Vagina (tissue), 2 donors: ENCODE results near the gene ANO10. TPM values are rescaled to one million over a fixed set of nuclear protein-coding genes. Genes with fewer than 3 reads are reported as not detected.

ENCODE experiments used
- DNase-seq, 2 donors: peaks; one replicate each; pipeline ENCODE4 v3.0.0-alpha.2; 2017; ENCODE audit errors: extremely low spot score in 2 of 2
- H3K27ac ChIP-seq: fragments of 200-600 bp; sonication (generic); one replicate; pipeline ENCODE4 v1.5.1; 2019
- H3K27me3 ChIP-seq: fragments of 200-600 bp; sonication (generic); one replicate; pipeline ENCODE4 v1.5.1; 2019
- H3K36me3 ChIP-seq, 2 donors: fragments of 200-600 bp; sonication (generic); one replicate each; pipeline ENCODE4 v1.5.1; 2017 to 2019
- H3K4me1 ChIP-seq: fragments of 200-600 bp; sonication (generic); one replicate; pipeline ENCODE4 v1.5.1; 2019
- H3K4me3 ChIP-seq, 2 donors: fragments of 200-600 bp; sonication (generic); 1 replicate in 1 of 2; 2 replicates in 1 of 2; pipeline ENCODE4 v1.5.1; 2016 to 2019
- H3K9me3 ChIP-seq: fragments of 200-600 bp; sonication (generic); one replicate; pipeline ENCODE4 v1.5.1; 2019
- POLR2A ChIP-seq, 2 donors: fragments of 450-650 bp; IDR thresholded peaks; one replicate each; pipeline ENCODE4 v1.6.1; 2017; ENCODE audit warnings: antibody characterized with exemption in 2 of 2, mild to moderate bottlenecking in 2 of 2, moderate library complexity in 2 of 2
- POLR2AphosphoS5 ChIP-seq, 2 donors: sonication (generic); formaldehyde crosslinking; IDR thresholded peaks; one replicate each; pipeline ENCODE4 v1.9.0; 2017; ENCODE audit warnings: antibody characterized with exemption in 2 of 2, mild to moderate bottlenecking in 2 of 2, low read depth in 1 of 2; ENCODE audit not compliant: insufficient read depth in 1 of 2
- intact Hi-C: fragments of 100-400 bp; cut with DNase I; formaldehyde crosslinking; loops from one replicate; pipeline ENCODE4 v1.15.1; 2023
- total RNA-seq: library from RNA; depleted of rRNA; stranded (reverse); fragments of >200 nt; gene quantifications from one replicate; pipeline ENCODE4 v1.2.3, GENCODE V29; 2016
- TF ChIP-seq, protein P1 (sequence below), 3 experiments: fragments of 450-650 bp in 2 of 3; fragments of 200-600 bp in 1 of 3; sonication (generic) in 1 of 3; IDR thresholded peaks; one replicate each; pipeline ENCODE4 v1.5.1; 2017 to 2019; ENCODE audit warnings: antibody characterized with exemption in 3 of 3, mild to moderate bottlenecking in 2 of 3, moderate library complexity in 2 of 3

Gene ANO10
- total RNA-seq, 1 donor from 2014 or later: 29.0 TPM

DNA sequence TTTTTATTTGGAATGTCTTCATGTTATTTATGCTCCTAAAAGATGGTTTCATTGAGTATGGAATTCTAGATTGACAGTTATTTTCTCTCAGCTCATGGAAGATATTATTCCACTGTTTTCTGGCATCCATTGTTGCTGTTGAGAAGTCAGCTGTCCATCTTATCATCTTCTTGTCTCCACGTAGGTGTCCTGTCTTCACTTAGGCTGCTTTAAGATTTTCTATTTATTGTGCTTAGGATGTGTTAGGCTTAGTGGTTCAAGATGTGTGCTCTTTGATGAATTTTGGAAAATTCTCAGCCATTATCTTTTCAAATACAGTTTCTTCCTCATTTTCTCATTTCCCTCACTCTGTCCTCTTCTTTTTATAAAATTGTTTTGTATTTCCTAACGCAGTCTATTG, 283.5 kb downstream of the ANO10 start:
- TF ChIP-seq, protein P1, sequence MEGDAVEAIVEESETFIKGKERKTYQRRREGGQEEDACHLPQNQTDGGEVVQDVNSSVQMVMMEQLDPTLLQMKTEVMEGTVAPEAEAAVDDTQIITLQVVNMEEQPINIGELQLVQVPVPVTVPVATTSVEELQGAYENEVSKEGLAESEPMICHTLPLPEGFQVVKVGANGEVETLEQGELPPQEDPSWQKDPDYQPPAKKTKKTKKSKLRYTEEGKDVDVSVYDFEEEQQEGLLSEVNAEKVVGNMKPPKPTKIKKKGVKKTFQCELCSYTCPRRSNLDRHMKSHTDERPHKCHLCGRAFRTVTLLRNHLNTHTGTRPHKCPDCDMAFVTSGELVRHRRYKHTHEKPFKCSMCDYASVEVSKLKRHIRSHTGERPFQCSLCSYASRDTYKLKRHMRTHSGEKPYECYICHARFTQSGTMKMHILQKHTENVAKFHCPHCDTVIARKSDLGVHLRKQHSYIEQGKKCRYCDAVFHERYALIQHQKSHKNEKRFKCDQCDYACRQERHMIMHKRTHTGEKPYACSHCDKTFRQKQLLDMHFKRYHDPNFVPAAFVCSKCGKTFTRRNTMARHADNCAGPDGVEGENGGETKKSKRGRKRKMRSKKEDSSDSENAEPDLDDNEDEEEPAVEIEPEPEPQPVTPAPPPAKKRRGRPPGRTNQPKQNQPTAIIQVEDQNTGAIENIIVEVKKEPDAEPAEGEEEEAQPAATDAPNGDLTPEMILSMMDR (IDR thresholded peaks at IDR 0.05): no peak
- no peak for TF ChIP-seq POLR2AphosphoS5 (IDR thresholded peaks at IDR 0.05; ENCODE audit: insufficient read depth in 1 of 2, low read depth in 1 of 2)
- TF ChIP-seq POLR2A (IDR thresholded peaks at IDR 0.05): no peak
- H3K36me3 ChIP-seq: peaks cover 0 to 88% of the 10 kb centered on the region in 2 donors
- H3K4me3 ChIP-seq: no peak overlapping the region
- peaks cover 20% of the 10 kb centered on the region for H3K9me3 ChIP-seq
- DNase-seq: no peak
- intact Hi-C loops: no loop called here
- H3K27me3 ChIP-seq: no peaks in the 10 kb centered on the region
- H3K27ac ChIP-seq: no peak overlapping the region
- no peaks in the 10 kb centered on the region for H3K4me1 ChIP-seq

DNA sequence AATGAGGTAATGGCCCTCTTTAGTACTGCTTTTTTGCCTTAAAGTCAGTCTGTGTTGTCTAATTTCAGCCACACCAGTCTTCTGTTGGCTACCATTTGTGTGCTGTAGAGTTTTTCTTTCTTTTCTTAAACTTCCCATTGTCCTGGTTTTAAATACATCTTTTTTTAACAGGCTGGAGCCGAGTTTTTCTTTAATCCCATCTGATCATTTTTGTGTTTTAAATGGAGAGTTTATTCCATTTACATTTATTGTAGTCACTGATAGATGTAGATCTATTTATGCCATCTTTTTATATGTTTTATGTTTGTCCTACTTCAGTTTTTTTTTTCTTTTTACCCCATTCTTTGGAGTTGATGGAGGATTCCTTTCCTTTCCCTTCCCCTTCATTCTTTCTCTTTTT, 286.0 kb downstream of the ANO10 start:
- peaks cover 8% of the 10 kb centered on the region for H3K4me1 ChIP-seq
- TF ChIP-seq, protein P1 (IDR thresholded peaks at IDR 0.05): no peak
- no peak for TF ChIP-seq POLR2A (IDR thresholded peaks at IDR 0.05)
- no peak for TF ChIP-seq POLR2AphosphoS5 (IDR thresholded peaks at IDR 0.05; ENCODE audit: insufficient read depth in 1 of 2, low read depth in 1 of 2)
- H3K4me3 ChIP-seq: no peak overlapping the region
- H3K9me3 ChIP-seq: peaks cover 20% of the 10 kb centered on the region
- H3K36me3 ChIP-seq: peaks cover 0 to 67% of the 10 kb centered on the region in 2 donors
- no peaks in the 10 kb centered on the region for H3K27me3 ChIP-seq
- intact Hi-C loops: no loop called here
- no peak for DNase-seq
- H3K27ac ChIP-seq: no peak overlapping the region

DNA sequence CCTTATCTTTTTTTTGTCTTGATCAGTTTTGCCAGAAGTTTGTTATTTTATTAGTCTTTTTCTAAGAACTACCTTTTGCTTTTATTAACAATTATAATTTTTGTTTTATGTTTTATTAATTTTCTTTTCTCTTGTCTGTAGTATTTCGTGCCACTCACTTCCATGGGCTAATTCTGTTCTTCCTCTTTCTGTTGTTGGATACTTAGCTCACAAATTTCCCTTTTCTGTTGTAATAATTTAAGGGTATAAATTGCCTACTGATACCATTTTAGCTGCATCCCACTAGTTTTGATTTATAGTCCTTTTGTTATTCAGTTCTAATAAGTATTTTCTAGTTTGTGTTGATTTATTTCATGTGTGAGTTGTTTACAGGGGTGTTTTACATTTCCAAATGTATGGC, 286.8 kb downstream of the ANO10 start:
- H3K4me1 ChIP-seq: peaks cover 13% of the 10 kb centered on the region
- H3K9me3 ChIP-seq: peaks cover 20% of the 10 kb centered on the region
- H3K27me3 ChIP-seq: no peaks in the 10 kb centered on the region
- no peak for DNase-seq
- intact Hi-C loops: no loop called here
- TF ChIP-seq, protein P1 (IDR thresholded peaks at IDR 0.05): no peak
- no peak for TF ChIP-seq POLR2AphosphoS5 (IDR thresholded peaks at IDR 0.05; ENCODE audit: insufficient read depth in 1 of 2, low read depth in 1 of 2)
- TF ChIP-seq POLR2A (IDR thresholded peaks at IDR 0.05): no peak
- no peak overlapping the region for H3K4me3 ChIP-seq
- no peak overlapping the region for H3K27ac ChIP-seq
- peaks cover 0 to 59% of the 10 kb centered on the region in 2 donors for H3K36me3 ChIP-seq

DNA sequence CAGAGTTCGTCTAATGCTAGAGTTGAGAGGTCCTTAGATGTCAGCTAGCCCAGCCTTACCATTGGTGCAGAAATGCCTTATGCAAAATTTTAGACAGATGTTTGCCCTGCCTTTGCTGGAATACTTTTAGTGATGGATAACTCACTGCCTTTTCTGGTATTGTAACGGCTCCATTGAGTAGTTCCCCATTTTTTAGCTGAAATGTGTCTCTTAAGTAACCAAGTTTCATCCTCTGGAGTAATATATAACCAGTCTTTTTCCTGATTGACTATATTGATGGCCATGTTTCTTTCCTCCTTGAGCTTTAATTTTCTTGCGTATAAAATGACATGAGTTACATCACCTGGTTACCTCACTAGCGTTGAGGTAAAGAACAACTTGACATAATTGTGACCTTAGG, 290.4 kb downstream of the ANO10 start:
- intact Hi-C loops: no loop called here

DNA sequence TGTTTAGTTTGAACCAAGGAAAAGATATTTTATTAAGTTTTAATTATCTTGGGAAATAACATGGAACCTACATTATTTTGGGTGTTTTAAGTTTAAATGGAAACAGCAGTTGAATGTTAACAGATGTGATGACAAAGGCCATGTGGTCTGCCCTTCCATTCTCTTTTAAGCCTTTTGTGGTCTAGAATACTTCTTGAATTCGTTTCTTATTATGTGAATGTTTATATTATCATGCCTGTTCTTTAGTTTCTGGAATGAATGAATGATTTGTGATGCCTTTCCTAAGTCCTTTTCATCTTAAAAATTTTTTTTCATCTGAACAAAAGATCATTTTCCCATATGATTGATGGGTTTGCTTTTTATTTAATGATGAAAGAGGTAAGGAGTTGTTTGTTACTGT, 290.8 kb downstream of the ANO10 start:
- Histone ChIP-seq H3K27ac (no peak overlapping the region), H3K9me3 (no peaks in the 10 kb centered on the region), H3K4me1 (peaks cover 42% of the 10 kb centered on the region), H3K4me3 (no peak overlapping the region), H3K27me3 (no peaks in the 10 kb centered on the region), H3K36me3 (peaks cover 0 to 20% of the 10 kb centered on the region in 2 donors)
- no peak for DNase-seq
- TF ChIP-seq, protein P1 (IDR thresholded peaks at IDR 0.05): no peak
- TF ChIP-seq POLR2A (IDR thresholded peaks at IDR 0.05): no peak
- no peak for TF ChIP-seq POLR2AphosphoS5 (IDR thresholded peaks at IDR 0.05; ENCODE audit: insufficient read depth in 1 of 2, low read depth in 1 of 2)
- intact Hi-C loops: no loop called here

More for the DNA sequence above, 290.4 kb downstream of the ANO10 start:
- Histone ChIP-seq H3K36me3 (peaks cover 0 to 24% of the 10 kb centered on the region in 2 donors), H3K4me1 (peaks cover 38% of the 10 kb centered on the region), H3K9me3 (no peaks in the 10 kb centered on the region), H3K27me3 (no peaks in the 10 kb centered on the region), H3K4me3 (no peak overlapping the region), H3K27ac (no peak overlapping the region)
- no peak for DNase-seq
- TF ChIP-seq POLR2A (IDR thresholded peaks at IDR 0.05): no peak
- TF ChIP-seq, protein P1 (IDR thresholded peaks at IDR 0.05): no peak
- no peak for TF ChIP-seq POLR2AphosphoS5 (IDR thresholded peaks at IDR 0.05; ENCODE audit: insufficient read depth in 1 of 2, low read depth in 1 of 2)
